Stimulated activated CD8-positive, alpha-beta memory T cell treated with anti-CD3 and anti-CD28 coated beads, Interleukin-2, amount 100 ng/mL, for 1 hour (primary cell): ENCODE results near the gene PPP6R1.
A peak's percentile ranks its signal among the peaks of the same experiment; 100 is the strongest.

Experiments
- DNase-seq, 2 donors: peaks; one replicate each; pipeline ENCODE4 v3.0.0-alpha.2; 2020; ENCODE audit warnings: low read depth in 2 of 2

The PPP6R1 gene

GRCh38 chr19:55283548-55284377 is 24.9 kb upstream of the PPP6R1 start, which contains the start of gene BRSK1:
TSS of gene BRSK1 (plus strand) at chr19:55283997. CDS start at chr19:55284443, 446 bp downstream.
- DNase-seq = no peak

GRCh38 chr19:55279770-55280643 is 21.2 kb upstream of the PPP6R1 start, which contains the start of gene HSPBP1:
TSS of gene HSPBP1 (minus strand) at chr19:55280110. CDS start at chr19:55279608, 502 bp downstream.
- DNase-seq = peak; percentile 85

GRCh38 chr19:55279340-55279739 is 20.5 kb upstream of the PPP6R1 start:
- no peak for DNase-seq

- no peak for DNase-seq
Measured at GRCh38 chr19:55278391-55279135, 19.7 kb upstream of the PPP6R1 start.

GRCh38 chr19:55277494-55277893 is 18.7 kb upstream of the PPP6R1 start:
- no peak for DNase-seq

GRCh38 chr19:55276720-55277430 is 18.1 kb upstream of the PPP6R1 start:
- DNase-seq = no peak

GRCh38 chr19:55275851-55276719 is 17.3 kb upstream of the PPP6R1 start:
- DNase-seq = no peak

- no peak for DNase-seq
Measured at GRCh38 chr19:55273978-55274707, 15.3 kb upstream of the PPP6R1 start.

- DNase-seq = no peak
Measured at GRCh38 chr19:55272142-55272541, 13.3 kb upstream of the PPP6R1 start.

GRCh38 chr19:55270172-55270942 is 11.5 kb upstream of the PPP6R1 start:
- DNase-seq = no peak

GRCh38 chr19:55269299-55269698 is 10.5 kb upstream of the PPP6R1 start:
- no peak for DNase-seq

GRCh38 chr19:55266840-55267239 is 8.0 kb upstream of the PPP6R1 start:
- DNase-seq = no peak

- DNase-seq = no peak
Measured at GRCh38 chr19:55266404-55266803, 7.6 kb upstream of the PPP6R1 start.

GRCh38 chr19:55265723-55266386 is 7.0 kb upstream of the PPP6R1 start:
- no peak for DNase-seq

GRCh38 chr19:55265173-55265572 is 6.4 kb upstream of the PPP6R1 start:
- DNase-seq = no peak

- no peak for DNase-seq
Measured at GRCh38 chr19:55264531-55264930, 5.7 kb upstream of the PPP6R1 start.

- no peak for DNase-seq
Measured at GRCh38 chr19:55262359-55262758, 3.5 kb upstream of the PPP6R1 start.

- DNase-seq = no peak
Measured at GRCh38 chr19:55261671-55262126, 2.9 kb upstream of the PPP6R1 start.
